GM19043 (cell line): ENCODE measurements around the gene PDE10A.

ENCODE experiments used
- ATAC-seq: cut with Tn5 transposase; IDR thresholded peaks from one replicate; pipeline ENCODE4 v1.9.1; 2021; ENCODE audit warnings: low read depth; ENCODE audit not compliant: unreplicated experiment

PDE10A gene

DNA sequence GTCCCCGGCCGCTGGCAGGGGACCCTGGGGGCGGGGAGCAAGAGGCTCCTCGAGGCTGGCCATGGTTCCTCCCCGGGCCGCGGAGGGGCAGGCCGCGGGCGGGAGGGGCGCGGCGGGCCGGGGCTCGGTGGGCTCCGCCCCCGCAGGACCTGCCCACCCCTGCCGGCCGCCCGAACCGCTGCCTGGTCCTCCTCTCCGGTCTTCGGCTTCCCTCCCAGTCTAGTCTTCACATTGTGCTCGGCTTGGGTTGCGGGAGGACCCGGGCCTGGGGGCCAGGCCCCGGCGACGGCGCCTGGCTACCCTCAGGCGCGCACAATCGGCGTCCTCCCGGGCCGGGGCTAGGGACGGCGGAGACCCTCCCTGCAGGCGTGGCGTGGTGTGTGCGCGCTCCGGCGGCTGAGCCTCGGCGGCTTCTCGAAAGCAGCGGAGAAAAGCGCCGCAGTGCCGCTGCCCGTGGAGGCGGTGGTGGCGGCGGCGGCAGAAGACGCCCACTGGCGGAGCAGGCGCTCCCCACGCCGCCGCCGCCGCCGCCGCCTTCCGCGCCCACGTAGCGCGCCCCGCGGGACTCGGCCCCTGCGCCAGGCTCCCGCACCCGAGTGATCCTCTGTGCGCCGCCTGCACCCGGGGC, at the start of gene PDE10A:
Gene PDE10A (minus strand): TSS at position 493 of the 628 bp plus-strand sequence. CDS start 430 bp downstream, at position 63.
- no peak for ATAC-seq

- no peak for ATAC-seq
Measured at GRCh38 chr6:165708985-165709576, 46.0 kb upstream of the PDE10A start.

DNA sequence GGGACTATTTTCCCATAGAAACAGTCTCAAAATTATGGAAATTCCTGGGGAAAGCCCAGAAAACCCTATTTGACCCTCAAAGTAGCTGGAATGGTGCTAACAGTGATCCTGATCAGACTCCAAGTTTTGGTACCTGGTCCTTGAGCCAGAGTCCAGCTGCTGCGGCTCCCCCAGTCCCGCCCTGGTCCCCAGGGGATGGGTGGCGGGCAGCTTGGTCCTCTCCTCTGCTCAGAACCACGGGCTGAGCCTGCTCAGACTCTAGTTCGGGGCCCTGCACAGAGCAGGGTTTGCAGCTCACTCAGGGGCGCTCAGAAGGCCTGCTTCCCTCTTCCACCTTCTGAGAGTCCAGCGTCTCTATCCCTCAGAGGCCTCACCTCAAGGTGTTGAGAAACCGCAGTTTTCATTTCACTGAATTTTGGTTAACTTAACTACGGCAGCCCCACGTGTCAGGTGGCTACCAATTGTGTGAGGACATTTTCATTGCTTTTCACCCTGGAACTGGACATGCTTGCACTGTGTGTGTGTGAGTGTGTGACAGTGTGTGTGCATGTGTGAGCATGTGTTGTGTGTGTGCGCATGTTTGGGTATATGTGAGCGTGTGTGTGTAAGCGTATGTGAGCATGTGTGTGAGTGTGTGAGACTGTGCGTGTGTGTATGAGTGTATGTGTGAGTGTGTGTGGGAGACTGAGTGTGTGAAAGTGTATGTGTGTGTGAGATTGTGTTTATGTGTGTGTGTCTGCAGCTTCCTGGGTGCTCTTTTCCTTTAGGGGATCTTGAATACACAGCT, 44.2 kb upstream of the PDE10A start:
- ATAC-seq, result no peak

GRCh38 chr6:165705941-165706340, 42.9 kb upstream of the PDE10A start:
- no peak for ATAC-seq

- peak; percentile 44 for ATAC-seq
Measured at GRCh38 chr6:165704045-165704748, 41.2 kb upstream of the PDE10A start.

GRCh38 chr6:165702669-165703068, 39.6 kb upstream of the PDE10A start:
- no peak for ATAC-seq

GRCh38 chr6:165701564-165702354, 38.7 kb upstream of the PDE10A start:
- peak; percentile 77 for ATAC-seq

DNA sequence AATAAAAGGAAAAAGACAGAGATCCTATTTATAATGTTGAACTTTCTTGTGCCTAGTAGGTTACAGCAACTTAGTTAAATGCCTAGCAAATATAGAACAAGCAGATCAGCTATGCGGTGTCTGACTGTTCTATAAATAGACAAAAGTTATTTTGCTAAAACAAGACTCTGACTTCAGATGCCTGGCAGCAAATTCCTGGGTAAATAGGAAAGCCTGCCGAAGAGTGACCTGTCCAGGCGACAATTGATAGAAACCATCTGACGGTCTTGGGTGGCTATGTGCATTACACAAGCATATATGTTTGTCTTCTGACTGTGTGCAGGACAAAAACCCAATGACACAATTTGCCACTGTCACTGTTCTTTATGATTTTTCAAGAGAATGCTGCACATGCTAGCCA, 38.0 kb upstream of the PDE10A start:
- ATAC-seq, result no peak

DNA sequence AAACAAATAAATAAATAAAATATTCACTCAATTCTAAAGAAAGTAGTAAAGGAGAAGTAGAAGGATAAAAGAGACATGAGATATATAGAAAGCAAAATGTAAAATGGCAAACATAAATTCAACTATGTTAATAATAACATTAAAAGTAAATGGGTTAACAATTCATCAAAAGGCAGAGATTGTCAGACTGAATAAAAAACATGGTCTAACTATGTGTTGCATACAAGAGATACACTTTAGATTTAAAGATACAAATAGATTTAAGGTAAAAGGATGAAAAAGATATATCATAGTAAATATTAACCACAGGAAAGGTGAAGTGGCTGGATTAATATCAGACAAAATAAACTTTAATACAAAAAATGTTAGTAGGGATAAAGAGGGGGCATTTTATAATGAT, 35.8 kb upstream of the PDE10A start:
- ATAC-seq, result no peak

DNA sequence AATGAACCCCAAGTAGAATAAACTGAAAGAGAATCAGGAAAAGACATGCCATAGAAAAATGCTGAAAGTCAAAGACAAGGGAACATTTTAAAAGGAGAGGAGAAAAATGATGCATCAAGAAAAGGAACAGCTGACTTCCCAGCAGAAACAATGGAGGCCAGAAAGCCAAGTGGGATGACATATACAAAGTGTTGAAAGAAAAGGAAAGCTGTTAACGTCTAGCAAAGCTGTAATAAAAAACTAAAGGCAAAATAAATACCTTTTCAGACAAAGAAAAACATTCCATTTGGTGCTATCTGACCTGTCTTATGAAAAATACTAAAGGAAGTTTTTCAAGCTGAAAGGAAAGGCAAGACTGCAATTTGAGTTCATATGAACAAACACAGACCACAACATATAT, 34.1 kb upstream of the PDE10A start:
- ATAC-seq, result no peak

- no peak for ATAC-seq
Measured at GRCh38 chr6:165695722-165696515, 32.9 kb upstream of the PDE10A start.

- ATAC-seq, result no peak
Measured at GRCh38 chr6:165694296-165694695, 31.3 kb upstream of the PDE10A start.

DNA sequence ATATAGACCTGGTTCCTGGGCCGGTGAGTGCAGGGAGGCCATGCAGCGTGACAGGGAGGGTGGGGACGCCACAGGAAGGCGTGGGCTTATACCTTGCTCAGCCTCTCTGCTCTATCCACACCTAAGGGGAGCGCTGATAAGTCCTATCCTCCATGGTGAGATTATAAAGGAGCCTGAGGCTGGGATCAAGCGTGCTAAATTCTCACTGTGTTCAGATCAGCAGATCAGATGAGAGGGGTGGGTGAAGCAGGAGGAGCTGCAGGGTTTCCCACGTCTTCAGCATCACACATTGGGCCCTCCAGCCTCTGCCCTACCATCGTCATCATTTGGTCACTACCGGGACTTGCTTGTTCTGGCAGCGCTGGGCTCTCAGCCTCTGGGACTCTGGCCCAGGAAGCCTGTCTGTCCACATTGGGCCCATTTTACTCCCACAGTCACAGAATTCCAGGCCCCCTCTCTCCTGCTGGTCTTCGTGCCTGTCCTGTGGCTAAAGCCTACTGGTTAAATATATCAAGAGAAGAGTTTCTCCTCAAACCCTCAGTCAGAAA, 29.1 kb upstream of the PDE10A start:
- no peak for ATAC-seq

GRCh38 chr6:165689699-165690098, 26.7 kb upstream of the PDE10A start:
- no peak for ATAC-seq

DNA sequence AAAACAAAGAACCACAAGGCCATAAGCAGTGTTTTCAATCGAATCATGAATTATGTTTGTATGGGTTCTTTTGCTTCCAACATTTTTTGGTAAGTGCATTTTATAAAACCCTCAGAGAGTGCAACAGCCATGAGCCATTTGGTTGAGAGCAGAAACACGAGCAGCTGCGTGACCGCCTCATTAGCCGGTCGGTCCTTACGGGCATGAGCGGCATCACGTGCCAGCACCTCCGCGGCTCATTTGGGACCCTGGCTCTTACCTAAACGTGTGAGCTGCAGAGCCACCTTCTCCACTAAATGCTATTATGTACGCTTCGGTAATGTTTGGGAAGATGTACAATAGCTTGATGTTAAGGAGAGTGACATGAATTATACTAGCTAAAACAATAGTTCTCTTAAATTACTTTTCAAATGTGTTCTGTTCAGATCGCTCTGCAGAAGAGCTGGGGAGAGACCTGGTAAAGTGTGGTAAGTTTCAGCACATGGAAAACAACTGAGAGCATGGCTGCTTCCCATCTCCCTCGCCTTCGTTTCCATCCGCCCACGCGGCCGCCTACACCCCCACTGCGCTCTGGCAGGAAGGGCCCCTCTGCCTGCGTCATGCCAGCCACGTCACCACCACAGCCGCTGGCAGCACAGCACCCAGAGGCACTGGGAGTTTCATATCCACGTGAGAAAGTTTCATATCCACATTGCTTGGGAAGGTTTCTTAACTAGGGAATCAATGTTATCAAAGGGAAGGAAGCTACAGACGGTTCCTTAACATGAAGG, 23.7 kb upstream of the PDE10A start:
- ATAC-seq, result no peak

GRCh38 chr6:165685302-165685701, 22.3 kb upstream of the PDE10A start:
- no peak for ATAC-seq

GRCh38 chr6:165684333-165684732, 21.3 kb upstream of the PDE10A start:
- no peak for ATAC-seq

- ATAC-seq, result no peak
Measured at GRCh38 chr6:165680975-165681374, 17.9 kb upstream of the PDE10A start.

DNA sequence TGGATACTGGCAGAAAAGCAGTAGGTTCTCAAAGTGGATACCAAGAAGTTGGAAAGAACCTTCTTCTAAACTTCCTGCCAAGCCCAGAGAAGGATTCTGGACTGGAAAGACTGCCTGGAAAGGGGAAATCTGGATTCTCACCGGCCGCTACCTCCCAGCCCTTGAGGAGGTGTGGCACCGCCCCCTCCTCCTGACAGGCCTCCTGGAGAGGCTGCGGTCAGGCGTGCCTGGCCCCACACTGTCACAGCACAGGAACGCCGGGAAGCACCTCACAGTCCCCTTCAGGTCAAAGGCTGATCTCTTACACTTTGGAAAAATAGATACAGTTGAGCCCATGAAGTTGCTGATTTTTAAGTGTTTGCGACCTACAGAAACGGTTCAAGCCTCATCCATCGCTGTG, 16.3 kb upstream of the PDE10A start:
- no peak for ATAC-seq
